HL-60 (cell line): ENCODE data around the gene EYA4.

Experiments
- DNase-seq, 2 experiments: peaks; one replicate each; pipeline ENCODE4 v3.0.0-alpha.2; 2010 to 2020; ENCODE audit warnings: low read depth in 1 of 2, low spot score in 1 of 2
- H3K27ac ChIP-seq: fragments of 250-450 bp; sonication (Bioruptor Pico); replicated peaks from 2 replicates; pipeline ENCODE4 v1.5.1; 2020; ENCODE audit warnings: mild to moderate bottlenecking, moderate library complexity
- H3K27me3 ChIP-seq: fragments of 250-450 bp; sonication (Bioruptor Pico); 2 replicates; pipeline ENCODE4 v1.5.1; 2021; ENCODE audit warnings: mild to moderate bottlenecking, moderate library complexity; ENCODE audit not compliant: insufficient read depth, poor library complexity, severe bottlenecking
- H3K4me3 ChIP-seq: replicated peaks from 2 replicates; pipeline ENCODE4 v1.5.1; 2011; ENCODE audit warnings: mild to moderate bottlenecking, control low read depth, low read length; ENCODE audit not compliant: insufficient read depth
- CTCF ChIP-seq: IDR thresholded peaks from one replicate; pipeline ENCODE4 v1.5.1; 2011; ENCODE audit warnings: low read length, control low read depth, inconsistent platforms; ENCODE audit not compliant: insufficient read depth
- GABPA ChIP-seq: IDR thresholded peaks from 2 replicates; pipeline ENCODE4 v1.6.1; 2012; ENCODE audit warnings: low read depth
- POLR2AphosphoS5 ChIP-seq: IDR thresholded peaks from 2 replicates; pipeline ENCODE4 v1.6.1; 2012; ENCODE audit warnings: low read depth
- REST ChIP-seq: IDR thresholded peaks from 2 replicates; pipeline ENCODE4 v1.6.1; 2012; ENCODE audit warnings: low read depth; ENCODE audit not compliant: insufficient replicate concordance
- SPI1 ChIP-seq: IDR thresholded peaks from 2 replicates; pipeline ENCODE4 v1.6.1; 2012; ENCODE audit warnings: low read depth, mild to moderate bottlenecking, borderline replicate concordance

The EYA4 gene

GRCh38 chr6:133423242-133423641 is 182.1 kb downstream of the EYA4 start:
- no peak for TF ChIP-seq GABPA
- no peak for TF ChIP-seq REST
- no peak for TF ChIP-seq POLR2AphosphoS5
- no peak for TF ChIP-seq CTCF
- no peak for TF ChIP-seq SPI1
- H3K4me3 ChIP-seq: no peak overlapping the region
- no peaks in the 10 kb centered on the region for H3K27me3 ChIP-seq
- H3K27ac ChIP-seq: no peak overlapping the region
- no peak for DNase-seq

GRCh38 chr6:133424359-133424758 is 183.2 kb downstream of the EYA4 start:
- TF ChIP-seq GABPA: no peak
- no peak for TF ChIP-seq SPI1
- no peak for TF ChIP-seq CTCF
- no peak for TF ChIP-seq REST
- no peak for TF ChIP-seq POLR2AphosphoS5
- Histone ChIP-seq H3K27me3 (no peaks in the 10 kb centered on the region), H3K4me3 (no peak overlapping the region), H3K27ac (no peak overlapping the region)
- DNase-seq: no peak

GRCh38 chr6:133426038-133426437 is 184.9 kb downstream of the EYA4 start:
- TF ChIP-seq SPI1: no peak
- no peak for TF ChIP-seq POLR2AphosphoS5
- TF ChIP-seq CTCF: no peak
- TF ChIP-seq REST: no peak
- DNase-seq: no peak
- Histone ChIP-seq H3K27me3 (no peaks in the 10 kb centered on the region), H3K4me3 (no peak overlapping the region), H3K27ac (no peak overlapping the region)
